CD4-positive, alpha-beta T cell treated with Interferon alpha-2 for 1 hour (primary cell): ENCODE measurements around the gene LEP.
"Not testable (repeated sequence)": the region's sequence is repeated elsewhere in the genome, so short reads cannot be mapped to it uniquely, and the experiment has no call there.

Experiments used
- DNase-seq, 2 donors: peaks; one replicate each; pipeline ENCODE4 v3.0.0-alpha.2; 2020 to 2022

Gene LEP

DNA sequence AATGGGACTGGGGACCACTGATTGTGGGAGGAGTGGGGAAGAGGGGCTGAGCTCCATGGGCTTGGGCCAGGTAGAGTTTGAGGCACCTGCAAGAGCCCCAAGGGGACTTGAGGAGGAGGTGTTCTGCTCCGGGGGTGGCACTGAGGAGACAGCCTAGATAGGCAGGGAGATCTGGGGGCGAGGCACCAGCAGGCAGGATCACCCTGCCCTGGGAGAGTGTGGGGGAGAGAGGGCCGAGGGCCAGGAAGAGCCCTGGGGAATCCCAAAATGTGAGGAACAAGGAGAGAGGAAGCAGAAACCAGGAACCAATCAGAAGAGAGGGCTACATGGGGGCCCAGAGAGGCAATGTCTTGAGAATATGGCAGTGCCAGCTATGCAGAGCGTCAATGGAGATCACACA, 34.6 kb downstream of the LEP start:
- no peak for DNase-seq

DNA sequence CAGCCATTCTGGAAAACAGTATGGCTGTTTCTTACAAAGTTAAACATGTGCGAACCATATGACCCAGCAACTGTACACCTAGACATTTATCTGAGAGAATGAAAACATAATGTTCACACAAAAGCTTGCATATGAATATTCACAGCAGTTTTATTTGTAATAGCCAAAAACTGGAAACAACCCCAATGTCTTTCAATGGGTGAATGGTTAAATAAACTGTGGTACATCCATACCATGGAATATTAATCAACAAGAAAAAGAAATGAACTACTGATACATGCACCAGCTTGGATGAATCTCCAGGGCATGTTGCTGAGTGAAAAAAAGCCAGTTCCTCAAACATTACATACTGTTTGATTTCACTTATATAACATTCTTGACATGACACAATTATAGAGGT, 37.3 kb downstream of the LEP start:
- no peak for DNase-seq

DNA sequence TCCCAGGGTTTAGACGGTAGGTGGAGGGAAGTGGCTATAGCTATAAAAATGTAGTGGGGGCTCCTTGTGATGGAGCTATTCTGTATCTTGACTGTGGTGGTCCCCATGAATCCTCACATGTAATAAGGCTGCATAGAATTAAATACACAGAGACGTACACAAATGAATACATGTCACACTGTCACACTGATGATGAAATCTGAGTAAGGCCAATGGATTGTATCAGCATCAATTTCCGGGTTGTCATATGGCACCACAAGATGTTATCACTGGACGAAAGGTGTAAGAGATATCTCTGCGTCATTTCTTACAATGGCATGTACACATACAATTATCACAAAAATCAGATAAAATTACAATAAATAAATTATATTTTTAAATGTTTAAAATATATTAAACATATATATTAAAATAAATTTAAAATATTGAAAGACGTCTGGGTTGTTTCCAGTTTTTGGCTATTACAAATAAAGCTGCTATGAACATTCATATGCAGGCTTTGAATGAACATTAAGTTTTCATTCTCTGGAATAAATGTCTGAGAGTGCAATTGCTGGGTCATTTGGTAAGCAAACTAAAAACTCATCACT, 38.1 kb downstream of the LEP start:
- DNase-seq, result no peak

DNA sequence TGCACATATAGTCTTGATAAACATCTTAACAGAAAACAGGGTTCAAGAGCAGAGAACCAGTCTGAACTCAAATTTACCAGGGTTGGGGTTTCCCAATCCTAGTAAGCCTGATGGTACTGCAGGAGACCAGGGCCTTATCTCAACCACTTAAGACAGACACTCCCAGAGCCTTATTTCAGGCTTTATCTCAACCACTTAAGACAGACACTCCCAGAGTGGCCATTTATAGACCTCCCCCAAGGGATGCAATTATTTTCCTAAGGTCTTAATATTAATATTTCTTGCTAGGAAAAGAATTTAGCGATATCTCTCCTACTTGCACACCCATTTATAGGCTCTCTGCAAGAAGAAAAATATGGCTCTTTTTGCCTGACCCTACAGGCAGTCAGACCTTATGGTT, 39.4 kb downstream of the LEP start:
- DNase-seq, result not testable (repeated sequence)

DNA sequence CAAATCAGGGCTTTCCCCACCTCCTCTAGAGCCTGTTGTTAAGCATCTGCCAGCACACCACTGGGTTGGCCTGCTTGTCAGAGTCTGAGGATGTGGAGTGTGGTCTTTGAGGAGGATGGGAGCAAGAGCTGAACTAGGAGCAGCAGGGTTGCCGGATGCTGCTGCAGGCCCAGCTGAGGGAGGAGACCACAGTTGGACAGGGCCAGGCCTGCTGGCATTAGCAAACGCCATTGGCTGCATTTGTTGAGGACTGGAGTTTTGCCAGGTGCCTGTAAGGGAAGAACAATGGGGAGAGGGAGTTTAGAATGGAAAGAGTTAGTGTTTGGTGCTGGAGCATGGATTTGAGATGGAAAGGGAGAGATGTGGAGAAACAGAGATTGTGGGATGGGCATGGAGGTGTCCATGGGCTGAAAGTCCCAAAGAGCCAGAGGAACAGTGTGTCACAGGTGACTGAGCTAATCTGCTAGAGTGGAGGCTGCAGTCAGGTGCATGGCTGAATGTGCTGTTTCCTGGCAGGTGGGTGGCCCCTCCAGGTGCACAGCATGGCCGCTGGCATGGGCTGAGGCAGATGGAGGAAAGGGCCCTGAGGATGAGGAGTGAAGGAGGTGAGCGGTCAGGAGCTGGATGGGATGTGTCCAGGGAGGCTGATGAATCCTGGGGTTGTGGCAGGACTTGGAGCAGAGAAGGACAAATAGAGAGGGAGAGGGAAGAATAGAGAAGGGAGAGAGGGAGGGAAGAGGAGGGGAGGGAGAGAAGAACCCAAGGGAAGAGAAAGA, 40.7 kb downstream of the LEP start:
- no peak for DNase-seq

DNA sequence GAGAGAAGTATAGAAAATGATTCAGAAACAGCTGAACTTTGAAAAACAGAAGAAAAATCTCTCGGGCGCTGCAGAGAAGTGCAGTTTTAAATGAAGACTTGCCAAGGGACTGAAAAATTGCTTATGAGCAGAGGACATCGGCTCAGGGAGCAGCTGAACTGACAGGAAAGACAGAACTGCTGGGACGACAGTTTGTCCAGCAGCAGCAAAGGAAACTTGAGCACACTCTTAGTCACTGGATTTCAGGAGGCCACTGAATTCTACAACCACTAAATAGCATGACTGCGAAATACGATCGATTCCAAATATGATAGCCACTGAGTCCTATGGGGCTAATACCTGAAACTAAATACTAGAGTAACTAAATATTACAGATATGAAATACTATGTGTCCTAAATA, 43.0 kb downstream of the LEP start:
- no peak for DNase-seq

DNA sequence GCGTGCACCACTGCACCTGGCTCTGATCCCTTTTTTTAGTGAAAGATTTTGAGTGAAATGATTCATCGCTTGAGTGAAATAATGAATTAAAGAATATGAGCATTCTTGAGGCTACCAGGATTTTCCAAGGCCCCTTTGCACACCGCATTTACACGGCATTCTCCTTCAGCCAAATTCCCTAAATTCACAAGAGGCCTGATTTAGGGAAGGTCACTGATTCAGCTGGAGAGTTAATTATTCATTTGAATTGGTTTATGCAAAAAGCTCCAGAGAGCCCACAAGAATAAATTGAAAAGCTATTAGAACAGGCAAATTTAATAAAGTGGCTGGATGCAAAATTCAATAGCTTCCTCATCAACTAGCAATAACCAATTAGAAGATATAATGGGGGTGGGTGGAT, 46.5 kb downstream of the LEP start:
- DNase-seq, result no peak

DNA sequence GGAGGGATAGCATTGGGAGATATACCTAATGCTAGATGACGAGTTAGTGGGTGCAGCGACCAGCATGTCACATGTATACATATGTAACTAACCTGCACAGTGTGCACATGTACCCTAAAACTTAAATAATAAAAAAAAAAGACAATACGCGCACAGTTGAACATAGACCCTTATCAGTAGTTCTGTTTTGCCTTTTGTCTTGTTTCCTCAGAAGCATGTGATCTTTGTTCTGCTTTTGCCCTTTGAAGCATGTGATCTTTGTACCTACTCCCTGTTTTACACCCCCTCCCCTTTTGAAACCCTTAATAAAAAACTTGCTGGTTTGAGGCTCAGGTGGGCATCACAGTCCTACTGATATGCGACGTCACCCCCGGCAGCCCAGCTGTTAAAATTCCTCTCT, 56.9 kb downstream of the LEP start:
- not testable (repeated sequence) for DNase-seq

DNA sequence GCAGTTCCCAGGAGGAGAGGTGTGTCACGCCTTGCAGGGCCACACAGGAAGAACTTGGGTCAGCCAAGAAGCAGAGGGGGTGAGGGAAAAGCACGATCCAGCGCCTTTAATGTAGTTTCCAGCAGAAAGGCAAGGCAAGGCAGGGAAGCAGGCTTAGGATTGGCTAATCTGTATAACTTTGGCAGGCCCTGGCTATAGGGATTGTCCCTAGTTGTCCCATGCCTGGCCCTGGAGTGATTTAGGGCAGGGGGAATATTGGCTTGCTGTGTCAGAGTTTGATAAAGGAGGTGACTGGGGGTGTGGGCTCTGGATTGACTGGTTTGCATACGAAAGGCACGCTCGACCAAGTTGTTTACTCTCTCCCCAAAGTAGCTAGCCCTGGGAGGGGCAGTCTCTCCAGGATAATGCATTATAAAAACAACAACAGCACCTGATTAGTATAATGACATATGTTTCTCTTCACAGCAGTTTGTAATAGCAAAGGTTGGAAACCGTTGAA, 58.1 kb downstream of the LEP start:
- DNase-seq, result no peak

DNA sequence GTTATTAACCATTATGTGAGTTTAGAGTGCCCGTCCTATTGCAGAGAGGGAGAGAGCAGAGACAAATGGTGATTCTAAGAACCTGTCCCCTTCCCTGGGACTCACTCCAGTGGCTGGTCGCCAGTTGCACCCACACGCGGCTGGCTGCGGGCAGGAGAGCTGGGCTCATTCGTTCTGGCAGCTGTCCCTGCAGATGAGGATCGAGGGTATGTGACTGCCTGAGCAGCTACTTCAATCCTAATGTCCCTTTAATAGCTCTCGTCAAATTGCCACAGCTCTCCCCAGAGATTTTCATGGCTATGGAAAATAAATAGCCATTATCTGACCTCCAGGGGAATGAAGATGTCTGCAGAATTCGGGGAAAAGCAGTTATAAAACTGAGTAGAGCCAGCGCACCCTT, 61.1 kb downstream of the LEP start:
- DNase-seq, result no peak

DNA sequence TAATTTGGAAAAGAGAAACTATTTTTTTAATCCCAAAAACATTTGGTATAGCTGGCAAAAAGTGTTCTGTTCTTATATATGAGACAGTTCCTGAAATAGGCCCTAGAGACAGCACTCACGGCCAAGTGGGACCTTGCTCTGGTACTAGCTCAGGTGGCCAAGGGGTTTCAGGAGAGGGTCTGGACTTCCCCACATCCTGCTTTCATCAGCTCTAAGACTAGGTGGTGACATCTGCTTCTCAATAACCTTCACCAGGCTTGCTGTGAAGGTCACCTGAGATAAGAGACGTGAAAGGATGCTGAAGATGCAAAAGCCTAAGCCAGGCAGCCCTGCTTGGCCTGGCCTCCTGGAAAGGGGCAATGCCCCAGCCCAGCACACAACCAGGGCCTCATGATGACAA, 62.1 kb downstream of the LEP start:
- DNase-seq, result no peak

DNA sequence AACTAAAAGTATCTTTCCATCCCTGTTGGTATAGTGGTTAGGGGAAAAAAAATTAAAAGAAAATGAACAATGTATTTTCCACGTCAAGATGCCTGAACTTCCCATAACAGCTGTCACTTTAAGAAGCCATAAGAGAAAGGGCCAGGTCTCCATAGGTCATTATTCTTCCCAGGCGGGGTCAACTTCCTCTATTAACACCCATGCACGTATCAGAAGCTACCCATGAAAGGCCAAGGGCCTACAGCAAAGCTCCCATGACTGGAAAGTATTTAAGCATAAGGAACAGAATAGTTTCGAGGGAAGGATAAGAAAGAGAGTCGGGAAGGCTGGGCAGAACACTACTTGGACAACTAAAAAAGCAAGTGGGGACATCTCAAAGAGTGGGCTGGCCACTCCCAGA, 62.6 kb downstream of the LEP start:
- no peak for DNase-seq

DNA sequence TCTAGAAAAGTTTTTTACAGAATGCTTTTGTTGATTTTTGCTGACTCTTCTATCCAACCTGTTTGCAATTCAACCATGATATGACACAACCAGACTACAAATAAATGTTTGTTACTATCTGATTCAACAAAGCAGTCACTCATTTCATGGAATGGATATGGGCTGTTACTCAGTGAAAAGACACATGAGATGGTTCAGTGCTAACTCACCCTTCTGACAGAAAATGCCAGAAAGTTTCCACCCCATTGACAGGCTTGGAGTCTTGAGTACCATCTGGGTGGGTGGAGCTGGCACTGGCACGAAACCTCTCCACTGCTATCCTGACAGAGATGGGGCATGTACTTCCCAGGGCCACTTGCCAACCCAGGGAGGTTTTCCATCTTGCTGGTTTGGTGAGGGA, 63.1 kb downstream of the LEP start:
- no peak for DNase-seq

DNA sequence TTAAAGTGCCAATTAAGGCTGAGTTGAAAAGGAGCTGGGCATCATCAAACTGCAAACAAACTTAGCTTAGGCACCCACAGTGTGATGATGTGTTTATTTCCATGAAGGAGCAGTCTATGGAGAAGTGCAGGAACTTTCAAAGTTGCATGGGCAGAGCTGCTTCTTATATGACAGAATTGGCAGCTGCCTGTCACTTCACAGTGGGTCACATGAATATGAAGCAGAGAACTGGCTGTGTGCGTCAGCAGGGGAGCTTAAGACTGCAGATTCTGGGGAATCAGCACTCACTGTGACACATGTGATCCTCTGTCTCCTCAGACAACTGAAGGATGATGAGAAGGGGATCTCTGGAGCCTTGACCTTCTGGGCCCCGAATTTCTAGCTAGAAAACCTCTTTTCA, 66.0 kb downstream of the LEP start:
- no peak for DNase-seq
